Endothelial cell (in vitro differentiated cells): Measurements from ENCODE around the gene POLE4. TPM values are rescaled to one million over a fixed set of nuclear protein-coding genes. Genes with fewer than 3 reads are reported as not detected.
A peak's percentile ranks its signal among the peaks of the same experiment; 100 is the strongest.

ENCODE experiments used
- DNase-seq: peaks from one replicate; pipeline ENCODE4 v3.0.0; 2021; ENCODE audit warnings: low spot score
- H3K27ac Mint-ChIP-seq: one replicate; pipeline ENCODE4 v1.8.0; 2021; ENCODE audit warnings: mixed read lengths, inconsistent platforms; ENCODE audit not compliant: unreplicated experiment
- H3K27me3 Mint-ChIP-seq: one replicate; pipeline ENCODE4 v1.8.0; 2021; ENCODE audit warnings: mild to moderate bottlenecking, moderate library complexity, mixed read lengths, inconsistent platforms; ENCODE audit not compliant: unreplicated experiment
- H3K36me3 Mint-ChIP-seq: one replicate; pipeline ENCODE4 v1.8.0; 2021; ENCODE audit warnings: mild to moderate bottlenecking, low read depth, mixed read lengths, inconsistent platforms; ENCODE audit not compliant: unreplicated experiment
- H3K4me1 Mint-ChIP-seq: one replicate; pipeline ENCODE4 v1.8.0; 2021; ENCODE audit warnings: mild to moderate bottlenecking, mixed read lengths, inconsistent platforms; ENCODE audit not compliant: unreplicated experiment
- H3K4me3 Mint-ChIP-seq: one replicate; pipeline ENCODE4 v1.8.0; 2021; ENCODE audit warnings: mild to moderate bottlenecking, mixed read lengths, inconsistent platforms; ENCODE audit not compliant: unreplicated experiment
- H3K9me3 Mint-ChIP-seq: one replicate; pipeline ENCODE4 v1.8.0; 2021; ENCODE audit warnings: mixed read lengths, inconsistent platforms; ENCODE audit not compliant: unreplicated experiment
- CTCF ChIP-seq: fragments of 200-600 bp; sonication (generic); IDR thresholded peaks from one replicate; pipeline ENCODE4 v1.5.0; 2021; ENCODE audit warnings: antibody characterized with exemption; ENCODE audit not compliant: unreplicated experiment
- total RNA-seq: library from RNA; stranded (reverse); fragmentation: NEBNext Ultra II Directional; extraction: Animal tissue kit (Norgen Biotek cat#: 25700); gene quantifications from one replicate; pipeline ENCODE4 v1.2.1, GENCODE V29; 2021; ENCODE audit not compliant: unreplicated experiment

The POLE4 gene
- total RNA-seq, 1 donor from 2014 or later = 23.2 TPM

- H3K4me1 Mint-ChIP-seq = no peaks in the 10 kb centered on the region
- H3K27me3 Mint-ChIP-seq = peaks cover 1% of the 10 kb centered on the region
- TF ChIP-seq CTCF = no peak
- no peaks in the 10 kb centered on the region for H3K9me3 Mint-ChIP-seq
- peaks cover 7% of the 10 kb centered on the region for H3K36me3 Mint-ChIP-seq
- no peak overlapping the region for H3K4me3 Mint-ChIP-seq
- DNase-seq = no peak
- no peak overlapping the region for H3K27ac Mint-ChIP-seq
Observed at GRCh38 chr2:74945788-74946331, 12.6 kb upstream of the POLE4 start.

GRCh38 chr2:74947703-74948102 lies 10.7 kb upstream of the POLE4 start:
- H3K27ac Mint-ChIP-seq = no peak overlapping the region
- TF ChIP-seq CTCF = no peak
- H3K4me1 Mint-ChIP-seq = no peaks in the 10 kb centered on the region
- DNase-seq = no peak
- H3K9me3 Mint-ChIP-seq = no peaks in the 10 kb centered on the region
- peaks cover 1% of the 10 kb centered on the region for H3K27me3 Mint-ChIP-seq
- no peak overlapping the region for H3K4me3 Mint-ChIP-seq
- peaks cover 11% of the 10 kb centered on the region for H3K36me3 Mint-ChIP-seq

GRCh38 chr2:74948779-74949178 lies 9.7 kb upstream of the POLE4 start:
- no peaks in the 10 kb centered on the region for H3K9me3 Mint-ChIP-seq
- H3K27ac Mint-ChIP-seq = no peak overlapping the region
- no peaks in the 10 kb centered on the region for H3K27me3 Mint-ChIP-seq

GRCh38 chr2:74951211-74951754 lies 7.2 kb upstream of the POLE4 start:
- Mint-ChIP-seq H3K9me3 (no peaks in the 10 kb centered on the region), H3K27me3 (no peaks in the 10 kb centered on the region), H3K36me3 (peaks cover 8% of the 10 kb centered on the region), H3K4me3 (no peak overlapping the region), H3K4me1 (no peaks in the 10 kb centered on the region), H3K27ac (no peak overlapping the region)
- no peak for DNase-seq
- no peak for TF ChIP-seq CTCF

More at GRCh38 chr2:74948779-74949178, 9.7 kb upstream of the POLE4 start:
- Mint-ChIP-seq H3K36me3 (peaks cover 11% of the 10 kb centered on the region), H3K4me3 (no peak overlapping the region), H3K4me1 (no peaks in the 10 kb centered on the region)
- no peak for DNase-seq
- no peak for TF ChIP-seq CTCF

DNA sequence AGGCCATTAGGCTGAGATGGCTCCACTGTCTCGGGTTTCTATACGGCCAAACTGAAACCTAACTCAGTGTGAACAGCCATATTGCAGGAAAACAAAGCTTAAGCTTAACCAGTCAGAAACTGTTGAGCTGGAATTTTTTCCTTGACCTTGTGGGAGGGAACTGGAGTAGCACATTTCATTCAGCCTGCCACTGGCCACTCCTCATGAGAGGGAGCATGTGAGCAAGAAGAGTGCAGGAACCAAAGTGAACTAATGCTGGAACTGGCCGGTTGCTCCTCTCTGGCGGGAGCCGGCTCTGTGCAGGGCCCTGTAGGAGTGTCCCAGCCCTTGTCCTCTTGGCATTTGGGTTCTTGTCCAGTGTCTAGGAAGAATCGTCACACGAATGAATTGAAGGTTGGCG lies 5.9 kb upstream of the POLE4 start:
- DNase-seq = no peak
- H3K36me3 Mint-ChIP-seq = peaks cover 8% of the 10 kb centered on the region
- H3K27me3 Mint-ChIP-seq = peaks cover 1% of the 10 kb centered on the region
- TF ChIP-seq CTCF = no peak
- no peaks in the 10 kb centered on the region for H3K9me3 Mint-ChIP-seq
- peak overlapping the region; percentile 54 for H3K4me3 Mint-ChIP-seq
- no peak overlapping the region for H3K27ac Mint-ChIP-seq
- no peaks in the 10 kb centered on the region for H3K4me1 Mint-ChIP-seq
